Jurkat, Clone E6-1 (cell line): ENCODE results near the gene CLCN1.
"Not testable (repeated sequence)": the region's sequence is repeated elsewhere in the genome, so short reads cannot be mapped to it uniquely, and the experiment has no call there.

Source experiments
- DNase-seq: peaks from one replicate; pipeline ENCODE4 v3.0.0-alpha.2; 2011; ENCODE audit warnings: low read depth, low spot score
- H3K4me3 ChIP-seq: 2 replicates; pipeline ENCODE4 v1.5.1; 2011; ENCODE audit warnings: mild to moderate bottlenecking, low read length, control low read depth, moderate library complexity

Gene CLCN1

GRCh38 chr7:143391462-143392404, 75.8 kb downstream of the CLCN1 start:
- no peak overlapping the region for H3K4me3 ChIP-seq
- no peak for DNase-seq

- H3K4me3 ChIP-seq, DNase-seq: not testable (repeated sequence)
Measured at GRCh38 chr7:143392427-143392826, 76.5 kb downstream of the CLCN1 start.

GRCh38 chr7:143392875-143393266, 77.0 kb downstream of the CLCN1 start:
- DNase-seq: no peak
- H3K4me3 ChIP-seq: no peak overlapping the region

- no peak overlapping the region for H3K4me3 ChIP-seq
- no peak for DNase-seq
Measured at GRCh38 chr7:143393267-143394041, 77.5 kb downstream of the CLCN1 start.

- H3K4me3 ChIP-seq: no peak overlapping the region
- no peak for DNase-seq
Measured at GRCh38 chr7:143394068-143394467, 78.2 kb downstream of the CLCN1 start.

- DNase-seq: no peak
- no peak overlapping the region for H3K4me3 ChIP-seq
Measured at GRCh38 chr7:143394777-143395176, 78.9 kb downstream of the CLCN1 start.

- H3K4me3 ChIP-seq: no peak overlapping the region
- DNase-seq: no peak
Measured at GRCh38 chr7:143395187-143396149, 79.6 kb downstream of the CLCN1 start.

GRCh38 chr7:143396182-143396581, 80.3 kb downstream of the CLCN1 start:
- H3K4me3 ChIP-seq: no peak overlapping the region

GRCh38 chr7:143396625-143397556, 81.0 kb downstream of the CLCN1 start:
- DNase-seq: no peak
- H3K4me3 ChIP-seq: no peak overlapping the region

More at GRCh38 chr7:143396182-143396581, 80.3 kb downstream of the CLCN1 start:
- no peak for DNase-seq

- DNase-seq: no peak
- no peak overlapping the region for H3K4me3 ChIP-seq
Measured at GRCh38 chr7:143397710-143398530, 82.0 kb downstream of the CLCN1 start.

GRCh38 chr7:143398616-143399015, 82.7 kb downstream of the CLCN1 start:
- DNase-seq: no peak
- no peak overlapping the region for H3K4me3 ChIP-seq

GRCh38 chr7:143399151-143399550, 83.2 kb downstream of the CLCN1 start:
- H3K4me3 ChIP-seq: no peak overlapping the region
- DNase-seq: no peak

- DNase-seq: no peak
- no peak overlapping the region for H3K4me3 ChIP-seq
Measured at GRCh38 chr7:143399642-143400041, 83.7 kb downstream of the CLCN1 start.

- no peak overlapping the region for H3K4me3 ChIP-seq
- no peak for DNase-seq
Measured at GRCh38 chr7:143401265-143401664, 85.4 kb downstream of the CLCN1 start.
